Bronchial epithelial cell (primary cell): ENCODE measurements around the gene FAM53A. TPM values are rescaled to one million over a fixed set of nuclear protein-coding genes. Genes with fewer than 3 reads are reported as not detected.

ENCODE experiments used
- DNase-seq: peaks from one replicate; pipeline ENCODE4 v3.0.0-alpha.2; 2010; ENCODE audit warnings: low read depth
- FAIRE-seq: peaks from 2 replicates; lab custom pipeline; 2011; peaks lifted over from hg19 to GRCh38; lab: Jason Lieb, UNC
- H3K27me3 ChIP-seq: 2 replicates; pipeline ENCODE4 v1.5.1; 2011; ENCODE audit warnings: low read length; ENCODE audit not compliant: control insufficient read depth, insufficient read depth
- H3K36me3 ChIP-seq: 2 replicates; pipeline ENCODE4 v1.5.1; 2011; ENCODE audit warnings: low read length; ENCODE audit not compliant: control insufficient read depth, insufficient read depth
- H3K4me3 ChIP-seq: 2 replicates; pipeline ENCODE4 v1.5.1; 2011; ENCODE audit warnings: mild to moderate bottlenecking, low read depth, low read length, control low read depth
- CTCF ChIP-seq: IDR thresholded peaks from 2 replicates; pipeline ENCODE4 v1.5.1; 2011; ENCODE audit warnings: mild to moderate bottlenecking, moderate library complexity, low read length, control low read depth, inconsistent platforms; ENCODE audit not compliant: insufficient read depth, severe bottlenecking
- total RNA-seq: library from RNA; depleted of rRNA; stranded (reverse); fragments of >200 nt; gene quantifications from 2 replicates; pipeline ENCODE4 v1.2.1, GENCODE V29; 2014

FAM53A gene
- total RNA-seq, 1 donor from 2014 or later = 0.79 TPM

GRCh38 chr4:1595789-1596325, 88.3 kb downstream of the FAM53A start:
- TF ChIP-seq CTCF = no peak
- H3K36me3 ChIP-seq = no peaks in the 10 kb centered on the region
- DNase-seq (no peak), FAIRE-seq (no peak)
- no peaks in the 10 kb centered on the region for H3K27me3 ChIP-seq
- no peak overlapping the region for H3K4me3 ChIP-seq

- no peak for DNase-seq
- no peaks in the 10 kb centered on the region for H3K27me3 ChIP-seq
Observed at GRCh38 chr4:1594871-1595788, 89.0 kb downstream of the FAM53A start.

GRCh38 chr4:1593881-1594345, 90.2 kb downstream of the FAM53A start:
- no peak overlapping the region for H3K4me3 ChIP-seq
- no peak for TF ChIP-seq CTCF
- DNase-seq (no peak), FAIRE-seq (no peak)
- no peaks in the 10 kb centered on the region for H3K36me3 ChIP-seq
- no peaks in the 10 kb centered on the region for H3K27me3 ChIP-seq

More at GRCh38 chr4:1594871-1595788, 89.0 kb downstream of the FAM53A start:
- TF ChIP-seq CTCF = no peak
- FAIRE-seq = no peak
- no peaks in the 10 kb centered on the region for H3K36me3 ChIP-seq
- H3K4me3 ChIP-seq = no peak overlapping the region

GRCh38 chr4:1593458-1593857, 90.7 kb downstream of the FAM53A start:
- FAIRE-seq = no peak
- TF ChIP-seq CTCF = no peak

GRCh38 chr4:1592709-1593417, 91.2 kb downstream of the FAM53A start:
- DNase-seq (no peak), FAIRE-seq (no peak)
- H3K4me3 ChIP-seq = no peak overlapping the region
- no peaks in the 10 kb centered on the region for H3K36me3 ChIP-seq
- no peak for TF ChIP-seq CTCF
- H3K27me3 ChIP-seq = no peaks in the 10 kb centered on the region

More at GRCh38 chr4:1593458-1593857, 90.7 kb downstream of the FAM53A start:
- no peaks in the 10 kb centered on the region for H3K36me3 ChIP-seq
- no peak for DNase-seq
- no peak overlapping the region for H3K4me3 ChIP-seq
- H3K27me3 ChIP-seq = no peaks in the 10 kb centered on the region
